NT2/D1 (cell line): ENCODE data around the gene GDAP2.

Source experiments
- SUZ12 ChIP-seq: IDR thresholded peaks from 2 replicates; pipeline ENCODE4 v1.6.1; 2011; ENCODE audit not compliant: insufficient read length, insufficient read depth; ENCODE audit errors: extremely low read depth
- YY1 ChIP-seq: IDR thresholded peaks from 2 replicates; pipeline ENCODE4 v1.6.1; 2011; ENCODE audit not compliant: insufficient read length, insufficient read depth

GRCh38 chr1:117964290-117965038 is 35.0 kb upstream of the GDAP2 start:
- no peak for TF ChIP-seq YY1
- no peak for TF ChIP-seq SUZ12
